GM19463 (cell line): ENCODE measurements around the gene CFAP92.
"Not testable (repeated sequence)": the region's sequence is repeated elsewhere in the genome, so short reads cannot be mapped to it uniquely, and the experiment has no call there.

Source experiments
- ATAC-seq: cut with Tn5 transposase; IDR thresholded peaks from one replicate; pipeline ENCODE4 v1.9.1; 2021; ENCODE audit warnings: mild to moderate bottlenecking, moderate library complexity; ENCODE audit not compliant: unreplicated experiment

Gene CFAP92

DNA sequence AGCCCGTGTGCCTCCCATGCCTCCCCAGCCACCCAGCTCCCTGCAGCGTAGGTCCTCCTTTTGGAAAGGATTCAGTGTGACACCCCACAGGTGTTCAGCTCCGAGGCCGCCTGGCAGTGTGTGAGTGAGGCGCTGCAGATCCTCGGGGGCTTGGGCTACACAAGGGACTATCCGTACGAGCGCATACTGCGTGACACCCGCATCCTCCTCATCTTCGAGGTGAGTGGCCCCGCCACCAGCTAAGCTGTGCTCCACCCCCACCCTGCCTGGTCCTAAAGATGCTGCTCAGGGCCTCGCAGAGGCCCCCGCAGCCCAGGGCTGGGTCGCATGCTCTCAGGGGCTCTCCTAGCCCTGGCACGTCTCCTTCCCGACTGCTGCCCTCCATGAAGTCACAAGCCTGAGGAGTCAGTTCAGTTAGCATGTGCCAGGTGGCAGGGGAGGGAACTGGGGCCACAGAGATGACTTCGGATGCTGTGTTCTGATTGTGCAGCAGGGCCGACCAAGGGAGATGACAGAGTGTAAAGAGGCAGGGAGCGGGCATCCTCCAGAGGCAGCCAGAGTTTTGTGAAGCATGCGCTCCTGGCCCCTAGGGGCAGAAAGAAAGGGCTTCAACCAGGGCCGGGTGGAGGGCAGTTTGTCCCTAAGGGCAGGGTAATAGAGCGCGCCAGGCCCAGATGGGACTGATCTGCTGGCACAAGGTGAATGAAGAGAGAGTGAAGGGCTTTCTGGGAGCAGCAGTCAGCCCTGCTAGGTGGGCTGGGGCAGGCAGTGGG is 87.7 kb downstream of the CFAP92 start:
- no peak for ATAC-seq

DNA sequence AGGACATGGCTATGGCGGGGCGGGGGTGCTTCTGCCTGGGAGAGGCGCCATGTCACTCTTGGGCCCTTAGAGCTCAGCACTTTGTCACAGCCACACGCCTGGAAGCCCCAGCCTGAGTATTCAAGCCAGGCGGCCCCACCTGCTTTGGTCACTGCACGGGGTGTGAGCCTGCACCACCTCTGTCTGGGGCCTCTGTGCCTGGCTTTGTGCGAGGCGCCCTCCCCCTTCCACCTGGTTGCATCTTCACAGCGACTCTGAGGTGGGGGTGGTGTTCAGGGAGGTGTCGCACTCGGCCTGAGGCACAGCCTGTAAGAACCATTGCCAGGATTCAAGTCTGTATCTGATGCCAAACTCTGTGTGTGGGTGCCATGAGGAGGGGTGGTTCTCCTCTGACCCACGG is 90.4 kb downstream of the CFAP92 start:
- ATAC-seq = no peak

DNA sequence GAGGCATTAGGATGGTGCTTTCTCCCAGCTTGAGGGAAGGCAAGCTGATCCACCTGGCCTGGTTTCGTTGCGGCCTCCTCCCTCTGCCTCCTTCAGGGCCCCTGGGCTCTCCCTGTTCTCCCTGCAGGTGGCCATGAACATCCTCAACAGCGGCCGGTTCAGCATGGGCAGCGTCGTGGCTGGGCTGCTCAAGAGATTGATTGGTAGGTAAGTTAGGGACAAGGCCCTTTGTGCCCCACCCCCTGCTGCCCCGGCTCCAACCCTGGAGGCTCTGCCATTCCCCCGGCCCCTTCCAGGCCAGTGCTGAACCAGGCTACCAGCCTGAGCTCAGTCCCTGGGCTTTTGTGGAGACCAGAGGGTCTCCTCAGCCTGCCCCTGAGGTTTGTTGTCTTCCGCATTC is 91.5 kb downstream of the CFAP92 start:
- ATAC-seq = no peak

DNA sequence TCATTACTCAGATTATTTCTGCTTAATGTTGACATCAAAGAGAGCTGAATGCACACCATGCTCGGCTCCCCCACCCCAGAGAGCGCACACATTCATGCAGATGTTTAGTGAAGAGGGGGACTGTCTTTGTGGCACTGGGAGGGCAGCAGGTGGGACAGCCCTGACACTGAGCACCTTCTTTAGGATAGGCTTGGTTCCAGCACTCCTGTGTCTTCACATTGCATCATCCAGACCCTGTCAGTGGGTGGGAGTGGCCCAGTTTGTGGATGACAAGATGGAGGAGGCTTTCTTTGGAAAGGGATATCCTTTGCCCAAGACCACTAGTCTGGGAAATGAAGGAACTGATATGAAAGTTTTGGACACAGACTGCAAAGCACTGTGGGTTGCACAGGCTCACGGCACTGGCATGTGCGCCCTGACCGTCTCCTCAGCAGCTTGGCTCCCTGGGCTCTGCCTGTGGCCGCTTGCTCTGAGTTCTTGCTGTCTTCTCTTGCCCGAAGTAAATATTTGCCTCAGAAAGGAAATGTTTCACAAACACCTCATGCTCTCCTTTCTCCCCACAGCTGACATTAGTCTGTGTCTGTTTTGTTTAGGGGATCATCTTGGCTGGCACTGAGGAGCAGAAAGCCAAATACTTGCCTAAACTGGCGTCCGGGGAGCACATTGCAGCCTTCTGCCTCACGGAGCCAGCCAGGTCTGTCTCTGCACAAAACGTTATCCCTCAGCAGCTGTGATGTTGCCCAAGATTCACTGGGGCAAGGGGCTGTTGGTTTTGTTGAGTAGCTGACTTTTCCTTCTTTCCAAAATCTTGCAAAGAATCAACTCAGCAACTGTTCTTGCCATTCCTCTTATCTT is 97.8 kb downstream of the CFAP92 start:
- no peak for ATAC-seq

DNA sequence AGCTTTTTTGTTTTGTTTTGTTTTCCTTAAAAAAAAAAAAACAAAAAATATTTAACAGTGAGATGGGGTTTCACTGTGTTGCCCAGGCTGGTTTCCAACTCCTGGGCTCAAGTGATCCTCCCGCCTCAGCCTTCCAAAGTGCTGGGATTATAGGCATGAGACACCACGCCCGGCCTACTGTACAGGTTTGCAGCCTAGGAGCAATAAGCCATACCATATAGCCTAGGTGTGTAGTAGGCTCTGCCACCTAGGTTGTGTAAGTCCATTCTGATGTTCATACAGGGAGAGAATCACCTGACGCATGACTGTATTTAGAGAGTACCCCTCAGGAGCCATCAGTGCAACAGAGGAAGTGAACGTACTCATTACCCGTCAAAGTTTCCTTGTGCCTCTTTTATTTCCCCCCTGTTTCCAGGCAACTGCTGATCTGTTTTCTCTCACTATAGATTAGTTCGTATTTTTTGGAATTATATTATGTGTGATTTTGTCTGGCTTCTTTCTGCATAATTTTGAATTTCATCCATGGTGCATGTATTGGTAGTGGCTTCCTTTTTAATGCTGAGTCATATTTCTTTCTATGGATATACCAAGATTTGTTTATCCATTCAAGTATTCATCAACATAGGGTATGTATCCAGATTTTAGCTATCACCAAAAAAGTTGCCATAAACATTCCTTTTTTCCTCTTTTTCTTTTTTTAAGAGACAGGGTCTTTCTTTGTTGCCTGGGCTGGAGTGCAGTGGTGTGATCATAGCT is 104.6 kb downstream of the CFAP92 start:
- no peak for ATAC-seq

DNA sequence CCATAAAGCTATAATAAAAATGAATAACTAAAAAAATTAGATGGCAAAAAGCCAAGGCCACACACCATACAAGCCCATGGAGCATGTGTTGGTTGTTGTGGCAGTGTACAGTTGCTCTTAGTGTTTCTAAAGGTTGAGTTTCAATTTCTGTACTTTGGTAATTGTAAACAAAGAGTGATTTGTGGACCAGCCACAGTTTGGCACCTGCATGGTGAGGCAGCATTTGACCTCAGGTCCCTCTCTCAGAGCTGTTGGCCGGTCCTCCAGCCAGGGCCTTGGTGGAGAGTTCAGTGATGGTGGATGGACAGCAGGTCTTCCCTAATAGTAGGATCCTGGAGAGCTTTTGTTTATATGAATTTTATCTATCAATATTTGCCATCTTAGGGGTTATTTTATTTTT is 108.9 kb downstream of the CFAP92 start:
- no peak for ATAC-seq

DNA sequence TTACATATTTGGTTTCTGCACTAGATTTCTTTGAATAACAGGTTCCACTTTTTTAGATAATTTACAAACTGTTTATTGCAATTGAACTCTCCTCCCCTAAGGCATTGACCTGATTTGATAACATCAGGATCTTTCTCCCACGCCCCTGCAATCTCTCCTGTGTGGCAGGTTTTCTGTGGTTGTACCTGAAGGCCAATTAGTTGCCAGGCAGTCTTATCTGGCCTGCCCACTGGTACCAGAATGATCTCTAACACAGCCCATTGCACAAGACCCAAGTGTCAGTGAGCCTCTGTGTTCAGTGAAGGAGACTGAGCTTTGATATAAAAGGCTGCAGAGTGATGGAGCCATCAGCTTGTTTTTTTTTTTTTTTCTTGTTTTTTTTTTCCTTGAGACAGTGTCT is 111.2 kb downstream of the CFAP92 start:
- no peak for ATAC-seq

DNA sequence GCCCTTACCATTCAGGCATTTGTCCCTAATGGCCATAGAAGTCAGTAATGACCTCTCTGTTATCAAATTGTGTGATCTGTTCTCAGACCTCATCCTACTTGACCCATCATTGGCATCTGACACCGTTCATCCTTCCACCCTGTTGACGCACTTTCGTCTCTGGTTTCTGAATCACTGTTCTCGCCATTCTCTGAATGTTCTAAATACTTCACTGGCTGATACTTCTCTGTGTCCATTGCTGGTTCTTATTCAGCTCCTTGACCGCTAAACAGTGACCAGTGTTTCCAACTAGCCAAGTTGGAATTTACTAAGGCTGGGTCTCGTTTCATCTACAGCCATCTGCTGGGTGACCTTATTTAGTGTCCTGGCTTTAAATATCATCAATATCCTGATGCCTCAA is 112.3 kb downstream of the CFAP92 start:
- ATAC-seq = no peak

DNA sequence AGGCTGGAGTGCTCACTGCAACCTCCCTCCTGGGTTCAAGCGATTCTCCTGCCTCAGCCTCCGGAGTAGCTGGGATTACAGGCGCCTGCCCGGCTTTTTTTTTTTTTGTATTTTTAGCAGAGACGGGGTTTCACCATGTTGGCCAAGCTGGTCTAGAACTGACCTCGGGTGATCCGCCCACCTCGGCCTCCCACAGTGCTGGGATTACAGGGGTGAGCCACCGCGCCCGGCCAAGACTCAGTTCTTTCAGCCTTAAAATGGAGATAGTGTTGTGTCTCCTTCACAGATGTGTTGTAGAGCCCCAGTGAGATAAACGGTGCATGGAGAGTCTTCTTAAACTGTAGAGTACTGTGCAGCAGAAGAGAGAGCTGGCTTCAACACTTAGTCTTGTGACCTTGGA is 113.4 kb downstream of the CFAP92 start:
- ATAC-seq = not testable (repeated sequence)

DNA sequence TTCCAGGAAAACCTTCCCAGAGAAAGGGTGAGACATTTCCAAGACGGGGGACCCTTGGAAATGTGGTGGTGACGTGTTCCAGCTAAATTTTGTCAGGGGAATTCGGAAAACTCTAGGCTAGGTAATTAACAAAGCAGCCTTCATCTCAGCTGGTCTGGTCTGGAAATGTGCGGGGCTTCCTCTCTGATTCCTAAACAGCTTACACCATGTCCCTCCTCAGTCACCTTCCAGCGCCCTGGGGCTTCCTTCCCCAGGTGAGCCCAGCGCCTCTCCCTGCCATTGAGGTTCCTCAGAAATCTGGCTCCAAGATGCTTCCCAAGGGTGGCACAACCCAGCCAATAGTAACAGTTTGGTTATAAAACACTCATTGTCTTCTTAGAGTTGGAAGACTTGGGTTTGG is 113.9 kb downstream of the CFAP92 start:
- no peak for ATAC-seq

DNA sequence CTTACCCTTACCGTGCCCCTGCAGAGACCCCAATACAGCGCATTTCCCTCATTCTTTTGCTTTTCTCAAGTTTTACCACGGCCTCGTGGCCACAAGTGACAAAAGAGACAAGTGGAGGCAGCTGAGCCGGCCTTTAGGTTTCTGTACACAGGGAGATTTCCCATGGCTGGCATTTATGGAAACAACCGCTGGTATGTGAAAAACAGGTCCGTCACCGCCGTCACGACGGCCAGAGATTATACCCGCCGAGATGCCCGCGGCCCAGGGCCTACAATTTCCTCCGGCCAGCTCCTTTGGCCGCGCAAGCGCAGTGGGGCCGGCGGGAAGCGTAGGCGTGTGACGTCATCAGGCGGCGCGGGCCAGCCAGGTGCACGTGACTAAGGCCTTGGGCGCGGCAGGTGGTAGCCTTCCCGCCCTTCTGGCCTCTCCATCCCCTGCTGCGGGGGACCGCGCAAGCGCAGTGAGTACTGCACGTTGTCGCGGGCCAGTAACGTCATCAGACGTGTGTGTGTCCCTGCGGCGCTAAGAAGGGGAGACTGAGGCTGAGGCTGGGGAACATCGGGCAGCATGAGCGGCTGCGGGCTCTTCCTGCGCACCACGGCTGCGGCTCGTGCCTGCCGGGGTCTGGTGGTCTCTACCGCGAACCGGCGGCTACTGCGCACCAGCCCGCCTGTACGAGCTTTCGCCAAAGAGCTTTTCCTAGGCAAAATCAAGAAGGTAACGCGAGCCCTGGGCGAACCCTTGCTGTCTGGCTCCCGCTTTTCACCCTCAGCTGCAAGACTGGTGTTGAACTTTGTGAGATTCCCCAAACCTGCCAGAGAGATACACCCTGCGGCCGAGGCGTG is 114.5 kb downstream of the CFAP92 start, which contains the start of gene ACAD9:
TSS of gene ACAD9 (plus strand) at position 496 of the 845 bp plus-strand sequence. CDS start at position 568, 72 bp downstream.
- peak; percentile 94 for ATAC-seq

DNA sequence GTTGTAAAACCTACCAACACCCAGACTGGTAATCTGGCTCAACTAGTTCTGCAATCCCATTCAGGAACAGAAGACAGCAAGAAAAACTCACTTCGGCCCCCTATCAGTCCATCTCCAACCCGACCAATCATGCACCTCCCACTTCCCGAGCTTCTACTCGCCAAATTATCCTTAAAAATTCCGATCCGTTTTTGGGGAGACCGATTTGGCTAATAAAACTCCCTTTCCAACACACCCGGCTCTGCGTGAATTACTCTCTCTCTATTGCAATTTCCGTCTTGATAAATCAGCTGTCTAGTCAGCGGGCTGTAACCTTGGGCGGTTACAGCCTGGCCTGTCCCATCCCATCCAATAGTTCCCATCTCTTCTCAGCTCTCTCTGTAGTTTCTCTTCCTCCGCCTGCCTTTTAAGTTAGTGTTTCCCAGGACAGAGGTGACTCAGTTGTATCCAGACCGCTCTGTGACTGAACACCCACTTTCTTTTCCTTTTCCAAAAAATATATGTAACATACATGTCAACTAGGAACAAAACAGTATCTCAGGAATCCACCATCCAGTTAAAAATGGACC is 115.2 kb downstream of the CFAP92 start:
- ATAC-seq = no peak

DNA sequence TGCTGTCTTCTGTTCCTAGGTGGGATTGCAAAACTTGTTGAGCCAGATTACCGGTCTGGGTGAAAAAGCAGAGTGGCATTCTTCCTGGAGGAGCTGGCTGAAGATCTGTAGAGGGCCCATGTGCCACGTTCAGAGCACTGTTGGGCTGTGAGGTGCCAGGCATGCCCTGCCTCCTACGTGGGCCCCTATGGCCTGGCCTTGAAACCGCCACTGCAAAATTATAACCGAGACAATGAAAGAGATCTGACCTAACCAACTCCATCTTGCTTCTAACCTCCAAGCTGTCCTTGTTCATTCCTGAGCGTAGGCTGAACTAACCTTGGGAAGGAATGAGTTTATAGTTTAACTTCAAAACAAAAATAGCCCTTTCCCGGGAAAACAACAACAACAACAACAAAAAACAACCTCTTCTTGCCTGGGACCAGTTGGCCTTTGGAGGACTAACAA is 115.8 kb downstream of the CFAP92 start:
- ATAC-seq = no peak

DNA sequence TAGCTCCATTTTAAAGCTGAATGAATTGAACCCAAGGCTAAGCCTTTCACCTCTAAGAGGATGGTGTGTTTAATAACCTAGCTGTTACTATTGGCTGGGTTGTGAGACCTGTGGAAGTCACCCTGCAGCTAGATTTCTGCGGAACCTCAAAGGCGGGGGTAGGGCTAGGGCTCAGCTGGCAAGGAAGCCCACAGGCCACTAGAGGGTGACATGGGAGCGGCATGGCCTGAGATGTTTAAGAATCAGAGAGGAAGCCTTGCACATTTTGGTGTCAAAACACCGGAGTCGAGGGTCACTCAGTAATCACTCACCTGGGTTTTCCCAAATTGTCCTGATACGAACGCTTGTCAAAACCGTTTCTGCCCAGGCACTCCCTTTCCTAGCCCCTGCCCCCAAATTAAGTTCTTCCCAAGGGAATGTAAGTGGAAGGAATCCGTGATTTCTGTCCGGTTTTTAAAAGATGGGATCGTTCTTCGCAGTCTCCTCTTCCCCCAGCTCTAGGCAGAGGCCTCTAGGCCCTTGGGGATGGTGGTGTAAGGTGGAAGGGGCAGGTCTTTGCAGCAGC is 118.2 kb downstream of the CFAP92 start:
- no peak for ATAC-seq

DNA sequence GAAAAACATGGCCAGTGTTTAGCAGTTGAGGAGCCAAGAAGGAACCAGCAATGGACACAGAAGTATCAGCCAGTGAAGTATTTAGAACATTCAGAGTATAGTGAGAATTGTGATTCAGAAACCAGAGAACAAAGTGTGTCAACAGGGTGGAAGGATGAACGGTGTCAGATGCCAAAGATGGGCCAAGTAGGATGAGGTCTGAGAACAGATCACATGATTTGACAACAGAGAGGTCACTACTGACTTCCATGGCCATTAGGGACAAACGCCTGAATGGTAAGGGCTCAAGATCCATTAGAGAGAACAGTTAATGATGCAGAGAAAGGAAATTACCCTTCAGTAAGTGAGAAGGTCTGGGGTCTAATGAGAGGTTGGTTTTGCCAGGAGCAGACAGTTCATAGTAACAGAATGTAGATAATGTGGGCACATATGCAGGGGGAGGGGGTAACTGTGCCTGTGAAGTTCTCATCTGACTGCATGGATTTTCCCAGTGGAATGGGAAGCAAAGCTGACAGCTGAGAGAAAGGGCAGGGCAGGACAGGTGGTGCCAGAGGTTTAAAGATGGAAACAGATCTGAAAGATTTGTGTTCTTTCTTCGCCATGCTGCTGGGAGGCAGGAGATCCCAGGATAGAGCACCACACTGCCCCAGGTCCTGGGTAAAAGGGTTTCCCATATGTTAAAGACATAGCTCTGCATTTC is 119.2 kb downstream of the CFAP92 start:
- ATAC-seq = no peak

DNA sequence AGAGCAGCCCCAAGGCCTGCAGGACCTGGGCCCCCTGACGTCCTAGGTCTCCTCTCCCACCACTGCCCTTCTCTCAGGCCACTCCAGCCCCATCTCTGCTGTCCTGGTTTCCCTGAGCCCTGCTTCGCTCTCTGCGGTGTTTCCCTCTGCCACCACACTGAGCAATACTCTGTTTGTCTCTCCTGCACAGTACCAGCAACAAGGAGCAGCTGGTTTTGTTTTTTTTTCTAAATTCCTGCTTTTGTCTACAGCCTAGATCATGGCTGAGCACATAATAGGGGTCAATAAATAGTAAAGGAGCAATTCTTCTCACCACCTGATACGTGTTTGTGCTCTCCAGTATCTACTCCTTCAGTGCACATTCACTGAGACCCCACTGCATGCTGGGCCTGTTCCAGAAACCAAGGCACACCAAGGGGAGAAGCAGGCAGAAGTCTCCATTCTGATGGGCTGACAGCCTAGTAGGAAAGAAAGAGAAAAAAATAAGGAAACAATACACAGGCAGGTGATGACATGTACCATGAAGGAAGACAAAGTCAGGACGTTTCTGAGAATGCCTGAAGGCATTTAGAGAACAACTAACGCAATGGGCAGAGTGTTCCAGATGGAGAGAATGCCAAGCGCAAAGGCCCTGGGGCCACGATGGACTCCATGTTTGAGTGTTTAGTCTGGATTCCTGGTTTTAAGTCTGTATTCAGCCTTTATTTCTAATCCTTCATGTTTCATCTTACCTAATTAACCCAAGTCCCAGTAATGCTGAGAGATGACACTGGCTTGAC is 120.4 kb downstream of the CFAP92 start:
- no peak for ATAC-seq

DNA sequence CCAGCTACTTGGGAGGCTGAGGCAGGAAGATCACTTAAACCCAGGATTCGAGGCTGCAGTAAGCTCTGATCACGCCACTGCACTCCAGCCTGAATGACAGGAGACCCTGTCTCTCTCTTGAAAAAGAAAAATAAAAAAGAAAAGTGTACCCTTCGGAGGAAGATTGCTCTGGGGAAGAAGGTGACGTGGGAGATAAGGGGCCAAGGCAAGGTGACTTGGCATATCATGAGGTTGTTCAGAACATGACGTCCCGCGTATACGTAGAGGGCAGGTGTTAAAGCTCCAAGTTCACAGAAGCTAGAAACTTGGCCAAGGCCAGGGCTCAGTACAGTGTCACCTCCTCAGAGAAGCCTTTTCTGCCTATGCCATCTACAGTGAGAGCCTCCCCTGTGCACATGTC is 121.1 kb downstream of the CFAP92 start:
- ATAC-seq = no peak

DNA sequence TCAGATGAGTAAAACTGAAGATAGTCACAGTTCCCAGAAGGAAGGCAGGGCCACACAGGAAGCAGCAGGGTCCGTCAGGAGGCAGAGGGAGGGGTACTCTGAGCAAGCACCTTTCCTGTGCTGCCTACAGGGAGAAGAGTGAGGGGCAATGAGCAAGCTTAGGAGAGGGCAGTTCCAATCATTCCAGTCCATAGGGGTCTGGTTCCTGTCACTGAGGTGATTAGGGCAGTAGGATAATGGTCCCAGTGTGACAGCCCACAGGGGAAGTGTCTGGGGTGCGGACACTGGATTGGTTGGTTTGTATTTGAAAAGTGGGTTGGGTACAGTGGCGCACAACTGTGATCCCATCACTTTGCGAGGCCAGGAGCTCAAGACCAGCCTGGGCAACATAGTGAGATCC is 121.6 kb downstream of the CFAP92 start:
- ATAC-seq = no peak
